ENCODE results near the gene ENAM.
"Not testable (repeated sequence)": the region's sequence is repeated elsewhere in the genome, so short reads cannot be mapped to it uniquely, and the experiment has no call there.

The ENAM gene

DNA sequence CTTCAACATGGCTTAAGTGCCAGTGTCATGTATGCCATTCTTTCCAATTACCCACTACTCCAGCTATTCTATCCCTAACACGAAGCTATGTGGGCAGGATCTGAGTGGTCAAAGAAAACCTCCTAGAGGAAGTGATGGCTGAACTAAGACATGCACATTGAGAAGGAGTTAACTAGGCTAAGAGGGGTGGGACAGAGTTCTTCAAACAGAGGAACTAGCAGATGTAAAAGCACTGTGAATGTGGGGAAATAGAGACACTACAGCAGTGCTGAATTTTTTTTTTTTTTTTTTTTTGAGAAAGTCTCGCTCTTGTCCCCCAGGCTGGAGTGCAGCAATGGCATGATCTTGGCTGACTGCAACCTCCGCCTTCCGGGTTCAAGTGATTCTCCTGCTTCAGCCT is 31.6 kb downstream of the ENAM start:
- no peak overlapping the region for H3K4me3 ChIP-seq (ENCODE audit: low read depth, low read length)
- DNase-seq (ENCODE audit: low read depth): no peak
- TF ChIP-seq, protein P1, sequence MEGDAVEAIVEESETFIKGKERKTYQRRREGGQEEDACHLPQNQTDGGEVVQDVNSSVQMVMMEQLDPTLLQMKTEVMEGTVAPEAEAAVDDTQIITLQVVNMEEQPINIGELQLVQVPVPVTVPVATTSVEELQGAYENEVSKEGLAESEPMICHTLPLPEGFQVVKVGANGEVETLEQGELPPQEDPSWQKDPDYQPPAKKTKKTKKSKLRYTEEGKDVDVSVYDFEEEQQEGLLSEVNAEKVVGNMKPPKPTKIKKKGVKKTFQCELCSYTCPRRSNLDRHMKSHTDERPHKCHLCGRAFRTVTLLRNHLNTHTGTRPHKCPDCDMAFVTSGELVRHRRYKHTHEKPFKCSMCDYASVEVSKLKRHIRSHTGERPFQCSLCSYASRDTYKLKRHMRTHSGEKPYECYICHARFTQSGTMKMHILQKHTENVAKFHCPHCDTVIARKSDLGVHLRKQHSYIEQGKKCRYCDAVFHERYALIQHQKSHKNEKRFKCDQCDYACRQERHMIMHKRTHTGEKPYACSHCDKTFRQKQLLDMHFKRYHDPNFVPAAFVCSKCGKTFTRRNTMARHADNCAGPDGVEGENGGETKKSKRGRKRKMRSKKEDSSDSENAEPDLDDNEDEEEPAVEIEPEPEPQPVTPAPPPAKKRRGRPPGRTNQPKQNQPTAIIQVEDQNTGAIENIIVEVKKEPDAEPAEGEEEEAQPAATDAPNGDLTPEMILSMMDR (IDR thresholded peaks at IDR 0.05; ENCODE audit: control insufficient read depth, extremely low read depth, insufficient read depth): no peak

DNA sequence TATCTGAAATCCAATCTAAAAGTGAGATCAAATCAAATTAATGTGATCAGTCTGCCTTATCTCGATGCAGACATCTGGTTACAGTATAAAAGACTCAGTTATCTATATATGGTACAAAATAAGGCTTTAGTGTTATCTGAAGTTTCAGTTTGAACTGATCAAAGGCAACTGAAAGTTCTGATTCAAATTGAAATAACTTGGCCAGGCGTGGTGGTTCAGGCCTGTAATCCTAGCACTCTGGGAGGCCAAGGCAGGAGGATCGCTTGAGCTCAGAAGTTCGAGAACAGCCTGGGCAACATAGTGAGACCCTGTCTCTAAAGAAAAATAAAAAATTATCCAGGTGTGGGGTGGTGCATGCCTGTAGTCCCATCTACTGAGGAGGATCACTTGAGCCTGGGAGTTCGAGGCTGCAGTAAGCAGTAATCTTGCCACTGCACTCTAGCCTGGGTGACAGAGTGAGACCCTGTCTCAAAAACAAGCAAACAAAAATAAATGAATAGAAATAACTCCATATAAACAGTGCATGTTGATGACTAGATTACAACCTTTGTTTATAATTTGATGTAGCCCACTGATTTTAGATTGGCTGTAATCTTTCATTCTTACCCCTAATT is 32.9 kb downstream of the ENAM start:
- H3K4me3 ChIP-seq (ENCODE audit: low read depth, low read length); DNase-seq (ENCODE audit: low read depth): not testable (repeated sequence)

DNA sequence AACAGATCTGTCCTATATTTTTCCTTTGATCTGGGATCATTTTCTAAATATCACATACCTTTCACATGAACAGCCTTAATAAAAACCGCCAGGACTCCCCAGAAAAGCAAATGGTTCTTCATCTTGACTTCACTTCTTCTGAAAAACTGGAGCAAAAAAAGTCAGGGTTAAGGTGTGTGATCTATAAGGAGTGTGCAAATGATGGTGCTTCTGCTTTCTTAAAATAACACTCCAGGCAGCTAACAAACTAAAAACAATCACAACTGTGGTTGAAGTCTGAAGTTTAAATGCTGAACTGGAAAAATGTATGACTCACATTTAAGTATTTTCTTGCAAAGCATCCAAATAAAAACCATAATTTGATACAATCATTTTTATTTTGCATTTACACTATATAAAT is 37.8 kb downstream of the ENAM start, which contains the start of gene JCHAIN:
Gene JCHAIN (minus strand): TSS at position 140 of the 400 bp plus-strand sequence. CDS start 18 bp downstream, at position 122.
- H3K4me3 ChIP-seq (ENCODE audit: low read depth, low read length): no peak within 1 kb of the TSS
- TF ChIP-seq, protein P1 (IDR thresholded peaks at IDR 0.05; ENCODE audit: control insufficient read depth, extremely low read depth, insufficient read depth): no peak
- no peak for DNase-seq (ENCODE audit: low read depth)

DNA sequence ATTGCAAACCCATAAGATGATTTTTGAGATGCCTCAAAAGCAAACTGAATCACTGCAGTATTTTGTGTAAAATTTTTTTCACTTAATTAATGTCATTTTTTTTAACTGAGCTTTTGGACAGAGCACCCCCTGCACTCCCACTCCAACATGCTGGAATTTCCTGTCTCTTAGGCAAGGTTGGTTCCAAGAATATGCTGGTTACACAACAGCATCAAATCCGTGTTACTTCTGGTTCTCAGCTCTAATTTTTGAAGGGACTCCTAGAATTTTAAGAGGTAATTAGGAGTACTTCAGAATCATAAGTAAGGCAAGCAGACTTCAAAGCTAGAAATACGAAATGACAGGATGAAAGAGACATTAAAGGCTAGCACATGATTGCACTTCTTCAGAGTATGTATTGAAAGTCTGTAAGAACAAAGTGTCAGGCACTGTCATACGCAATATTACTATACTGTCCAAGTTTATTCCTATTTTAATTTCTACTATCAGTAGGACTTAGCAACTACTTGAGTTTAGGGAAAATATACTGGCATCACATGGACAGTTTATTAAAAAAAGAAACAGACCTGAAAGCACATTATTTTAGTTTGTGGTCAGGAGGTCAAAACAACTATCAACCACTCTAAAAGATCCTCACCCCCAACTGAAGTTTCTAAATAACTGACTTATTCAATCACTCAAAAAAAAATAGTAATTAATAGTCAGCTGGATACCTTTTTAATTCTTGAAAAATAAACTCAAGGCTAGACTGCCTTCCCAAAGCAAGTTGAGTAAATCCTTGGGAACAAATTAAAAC is 39.4 kb downstream of the ENAM start:
- TF ChIP-seq, protein P1 (IDR thresholded peaks at IDR 0.05; ENCODE audit: control insufficient read depth, extremely low read depth, insufficient read depth): no peak
- H3K4me3 ChIP-seq (ENCODE audit: low read depth, low read length): no peak overlapping the region
- DNase-seq (ENCODE audit: low read depth): no peak

DNA sequence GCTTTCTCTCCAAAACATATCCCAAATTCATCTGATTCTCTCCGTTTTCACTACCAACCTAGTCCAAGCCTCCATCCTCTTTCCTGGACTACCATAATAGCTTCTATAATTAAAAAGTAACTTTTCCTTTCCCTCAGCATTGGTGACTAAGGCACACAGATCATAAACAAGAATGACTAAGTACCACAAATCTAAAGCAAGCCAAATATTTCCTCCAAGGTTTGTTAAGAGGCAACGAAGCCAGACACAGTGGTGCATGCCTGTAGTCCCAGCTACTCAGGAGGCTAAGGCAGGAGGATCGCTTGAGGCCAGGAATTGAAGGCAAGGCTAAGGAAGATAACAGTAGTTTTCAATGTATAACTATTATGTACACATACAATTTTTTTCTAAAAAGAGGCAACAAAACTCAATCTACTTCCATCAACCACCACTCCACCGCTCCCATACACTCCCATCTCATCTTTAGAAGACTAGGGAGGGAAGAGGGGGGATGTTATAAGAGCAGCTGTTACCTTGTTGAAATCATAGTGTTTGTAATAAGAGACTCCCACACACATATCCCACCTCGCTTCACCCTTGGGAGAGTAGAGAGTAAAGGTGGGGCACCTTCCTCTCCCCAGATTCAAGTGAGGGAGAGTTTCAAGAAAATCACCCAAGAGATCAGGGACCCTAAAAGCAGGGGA is 41.9 kb downstream of the ENAM start:
- no peak overlapping the region for H3K4me3 ChIP-seq (ENCODE audit: low read depth, low read length)
- TF ChIP-seq, protein P1 (IDR thresholded peaks at IDR 0.05; ENCODE audit: control insufficient read depth, extremely low read depth, insufficient read depth): no peak
- DNase-seq (ENCODE audit: low read depth): no peak

DNA sequence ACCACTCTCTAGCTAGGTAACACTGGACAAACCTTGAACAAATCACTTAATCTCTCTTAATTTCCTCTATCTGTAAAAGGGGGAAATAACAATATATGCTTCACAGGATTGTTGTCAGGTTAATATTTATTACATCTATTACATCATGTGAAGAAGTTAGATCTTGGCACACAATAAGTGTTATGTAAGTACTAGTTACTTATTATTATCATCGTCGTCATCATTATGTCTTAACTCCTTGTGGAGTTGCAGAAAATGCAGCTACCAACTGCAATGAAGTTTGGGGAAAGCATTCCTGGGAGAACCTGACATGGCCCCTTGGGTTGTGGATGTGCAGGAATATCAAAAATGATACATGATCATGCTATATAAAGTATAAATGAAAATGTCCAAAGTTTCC is 42.5 kb downstream of the ENAM start:
- no peak overlapping the region for H3K4me3 ChIP-seq (ENCODE audit: low read depth, low read length)
- TF ChIP-seq, protein P1 (IDR thresholded peaks at IDR 0.05; ENCODE audit: control insufficient read depth, extremely low read depth, insufficient read depth): no peak
- no peak for DNase-seq (ENCODE audit: low read depth)

DNA sequence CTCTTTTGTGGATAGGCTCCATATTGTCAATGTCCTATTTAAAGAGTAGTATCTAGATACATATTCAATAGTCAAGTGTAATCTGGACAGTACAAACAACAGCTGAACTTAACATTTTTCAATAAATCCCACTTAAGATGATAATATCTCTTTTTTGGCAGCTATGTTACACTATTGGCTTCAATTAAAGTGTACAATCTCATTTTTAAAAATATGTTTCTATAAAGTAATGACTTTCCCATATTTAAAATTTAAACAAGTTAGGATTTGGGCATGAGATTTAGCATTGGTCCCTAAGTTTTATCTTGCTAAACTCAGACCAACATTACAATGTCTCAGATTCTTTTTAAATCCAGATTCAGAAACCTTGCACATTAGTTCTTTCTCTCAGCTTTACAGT is 45.6 kb downstream of the ENAM start:
- DNase-seq (ENCODE audit: low read depth): no peak
- H3K4me3 ChIP-seq (ENCODE audit: low read depth, low read length): no peak overlapping the region
- TF ChIP-seq, protein P1 (IDR thresholded peaks at IDR 0.05; ENCODE audit: control insufficient read depth, extremely low read depth, insufficient read depth): no peak

Data from LNCaP clone FGC (cell line).